A673 (cell line): ENCODE data around the gene FCN2. TPM values are rescaled to one million over a fixed set of nuclear protein-coding genes. Genes with fewer than 3 reads are reported as not detected.

Experiments used
- BruUV-seq: library from RNA; stranded (reverse); fragments of 400-500 nt; replicated peaks from 2 replicates; lab custom pipeline; 2021; lab: Mats Ljungman, UMichigan
- CTCF ChIA-PET: fragments of 300-600 bp; sonication (Branson Sonifier 250); formaldehyde crosslinking; loops from one replicate; lab custom pipeline; 2022; ENCODE audit warnings: antibody characterized with exemption; lab: Charles Lee
- POLR2A ChIA-PET: fragments of 300-600 bp; sonication (Branson Sonifier 250); formaldehyde crosslinking; loops from one replicate; lab custom pipeline; 2022; ENCODE audit warnings: antibody characterized with exemption; ENCODE audit not compliant: low non-redundant PET; lab: Charles Lee
- DNase-seq: peaks from one replicate; pipeline ENCODE4 v3.0.0-alpha.2; 2015; ENCODE audit warnings: low spot score
- H3K27ac ChIP-seq: fragments of 200-600 bp; sonication (generic); 2 replicates; pipeline ENCODE4 v1.5.1; 2016; ENCODE audit warnings: mixed run types, low read depth, mild to moderate bottlenecking, mixed read lengths, antibody characterized with exemption, low read length; ENCODE audit not compliant: poor library complexity, severe bottlenecking
- H3K27me3 ChIP-seq: fragments of 200-600 bp; sonication (generic); replicated peaks from 2 replicates; pipeline ENCODE4 v1.6.1; 2017; ENCODE audit warnings: mixed run types, low read depth, mild to moderate bottlenecking, mixed read lengths, antibody characterized with exemption, low read length; ENCODE audit not compliant: insufficient read depth, poor library complexity
- H3K36me3 ChIP-seq: fragments of 200-600 bp; sonication (generic); 2 replicates; pipeline ENCODE4 v1.6.1; 2016; ENCODE audit warnings: mixed run types, mild to moderate bottlenecking, mixed read lengths, antibody characterized with exemption, low read length; ENCODE audit not compliant: insufficient read depth, poor library complexity, severe bottlenecking
- H3K4me1 ChIP-seq: fragments of 200-600 bp; sonication (generic); 2 replicates; pipeline ENCODE4 v1.6.1; 2017; ENCODE audit warnings: mixed run types, mild to moderate bottlenecking, mixed read lengths, antibody characterized with exemption, low read length; ENCODE audit not compliant: insufficient read depth, poor library complexity, severe bottlenecking
- H3K4me3 ChIP-seq: fragments of 200-600 bp; sonication (generic); 2 replicates; pipeline ENCODE4 v1.5.1; 2016; ENCODE audit warnings: low read depth, mixed run types, mild to moderate bottlenecking, mixed read lengths, low read length; ENCODE audit not compliant: poor library complexity, severe bottlenecking
- H3K9me3 ChIP-seq: fragments of 200-600 bp; sonication (generic); 2 replicates; pipeline ENCODE4 v1.6.1; 2016; ENCODE audit warnings: mixed run types, low read depth, mild to moderate bottlenecking, mixed read lengths, antibody characterized with exemption, low read length; ENCODE audit not compliant: poor library complexity, severe bottlenecking
- CTCF ChIP-seq: fragments of 300-800, 200-600 bp; sonication (generic); conservative IDR thresholded peaks from 2 replicates; pipeline ENCODE4 v1.5.1; 2017; ENCODE audit warnings: low read depth, mild to moderate bottlenecking, antibody characterized with exemption, low read length, moderate library complexity, mixed read lengths
- EZH2 ChIP-seq: fragments of 200-600 bp; sonication (generic); IDR thresholded peaks from 2 replicates; pipeline ENCODE4 v1.6.1; 2017; ENCODE audit warnings: borderline replicate concordance, low read depth, mild to moderate bottlenecking, mixed read lengths, antibody characterized with exemption, low read length; ENCODE audit not compliant: poor library complexity, severe bottlenecking
- intact Hi-C: fragments of 100-400 bp; cut with micrococcal nuclease; formaldehyde crosslinking; loops from one replicate; pipeline ENCODE4 v1.10.0; 2022; ENCODE audit not compliant: unreplicated experiment
- total RNA-seq: library from RNA; stranded (reverse); gene quantifications from 2 replicates; pipeline ENCODE4 v1.2.3, GENCODE V29; 2021

The FCN2 gene
- total RNA-seq, 1 experiment from 2014 or later, result not detected

GRCh38 chr9:134835448-134835847 is 45.2 kb upstream of the FCN2 start:
- no peak for DNase-seq
- no TSS peak for BruUV-seq
- Histone ChIP-seq H3K4me3 (no peak overlapping the region), H3K27me3 (no peaks in the 10 kb centered on the region), H3K4me1 (no peaks in the 10 kb centered on the region), H3K9me3 (no peaks in the 10 kb centered on the region), H3K36me3 (no peaks in the 10 kb centered on the region), H3K27ac (no peak overlapping the region)
- ChIA-PET POLR2A (no interaction called here), CTCF (no interaction called here)
- TF ChIP-seq CTCF, result no peak
- no peak for TF ChIP-seq EZH2
- intact Hi-C loops, result no loop called here

- no peaks in the 10 kb centered on the region for H3K36me3 ChIP-seq
- H3K4me3 ChIP-seq, result no peak overlapping the region
- no peak for TF ChIP-seq EZH2
- no peak for TF ChIP-seq CTCF
- no peaks in the 10 kb centered on the region for H3K27me3 ChIP-seq
- no peaks in the 10 kb centered on the region for H3K4me1 ChIP-seq
- CTCF ChIA-PET, result no interaction called here
- intact Hi-C loops, result no loop called here
- DNase-seq, result no peak
- POLR2A ChIA-PET, result no interaction called here
- BruUV-seq, result no TSS peak
- no peak overlapping the region for H3K27ac ChIP-seq
- no peaks in the 10 kb centered on the region for H3K9me3 ChIP-seq
These were observed 44.6 kb upstream of the FCN2 start for GRCh38 chr9:134835987-134836386.

GRCh38 chr9:134836406-134836970 is 44.1 kb upstream of the FCN2 start:
- BruUV-seq, result no TSS peak
- POLR2A ChIA-PET, result interaction anchor here (0.6 kb wide), 1 partner anchor 37 kb away, joined by 6 read pairs; no protein-coding TSS in a partner anchor

More at GRCh38 chr9:134836406-134836970, 44.1 kb upstream of the FCN2 start:
- no peaks in the 10 kb centered on the region for H3K27me3 ChIP-seq
- CTCF ChIA-PET, result no interaction called here
- H3K27ac ChIP-seq, result no peak overlapping the region
- no peak for TF ChIP-seq EZH2
- no peak for TF ChIP-seq CTCF
- DNase-seq, result no peak
- no peaks in the 10 kb centered on the region for H3K9me3 ChIP-seq
- no peak overlapping the region for H3K4me3 ChIP-seq
- intact Hi-C loops, result no loop called here
- H3K4me1 ChIP-seq, result no peaks in the 10 kb centered on the region
- H3K36me3 ChIP-seq, result no peaks in the 10 kb centered on the region
